Measurements from ENCODE around the gene MIEF2. TPM values are rescaled to one million over a fixed set of nuclear protein-coding genes. Genes with fewer than 3 reads are reported as not detected.

MIEF2 gene
- total and polyA plus RNA-seq, 7 donors = 8.1 to 28.4 (median 18.4) TPM

- no peaks in the 10 kb centered on the region for H3K9me3 ChIP-seq
- ATAC-seq (no peak), DNase-seq (no peak)
- peak overlapping the region; percentile 99 for H3K4me3 ChIP-seq
- no peaks in the 10 kb centered on the region for H3K27me3 ChIP-seq (ENCODE audit: insufficient read depth in 3 of 3, low read length in 2 of 3)
- TF ChIP-seq, protein P1, sequence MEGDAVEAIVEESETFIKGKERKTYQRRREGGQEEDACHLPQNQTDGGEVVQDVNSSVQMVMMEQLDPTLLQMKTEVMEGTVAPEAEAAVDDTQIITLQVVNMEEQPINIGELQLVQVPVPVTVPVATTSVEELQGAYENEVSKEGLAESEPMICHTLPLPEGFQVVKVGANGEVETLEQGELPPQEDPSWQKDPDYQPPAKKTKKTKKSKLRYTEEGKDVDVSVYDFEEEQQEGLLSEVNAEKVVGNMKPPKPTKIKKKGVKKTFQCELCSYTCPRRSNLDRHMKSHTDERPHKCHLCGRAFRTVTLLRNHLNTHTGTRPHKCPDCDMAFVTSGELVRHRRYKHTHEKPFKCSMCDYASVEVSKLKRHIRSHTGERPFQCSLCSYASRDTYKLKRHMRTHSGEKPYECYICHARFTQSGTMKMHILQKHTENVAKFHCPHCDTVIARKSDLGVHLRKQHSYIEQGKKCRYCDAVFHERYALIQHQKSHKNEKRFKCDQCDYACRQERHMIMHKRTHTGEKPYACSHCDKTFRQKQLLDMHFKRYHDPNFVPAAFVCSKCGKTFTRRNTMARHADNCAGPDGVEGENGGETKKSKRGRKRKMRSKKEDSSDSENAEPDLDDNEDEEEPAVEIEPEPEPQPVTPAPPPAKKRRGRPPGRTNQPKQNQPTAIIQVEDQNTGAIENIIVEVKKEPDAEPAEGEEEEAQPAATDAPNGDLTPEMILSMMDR (IDR thresholded peaks at IDR 0.05) = no peak
- H3K4me1 ChIP-seq = peaks cover 51% of the 10 kb centered on the region
- peaks cover 0 to 65% of the 10 kb centered on the region in 2 donors for H3K36me3 ChIP-seq (ENCODE audit: insufficient read depth in 1 of 2, low read depth in 1 of 2)
- H3K27ac ChIP-seq = peak overlapping the region; percentile 95
- intact Hi-C loops (cut with DNase I) = loop anchor here in 1 of 2 donors (5.0 kb wide), 1 partner anchor 87 kb away; the partner anchor contains the start of gene LLGL1
- 0 to 1% (median 0%) methylated on average over 39 of the region's 39 CpGs for WGBS, 3 donors
These were observed 53.7 kb downstream of the MIEF2 start for GRCh38 chr17:18314059-18314730.

DNA sequence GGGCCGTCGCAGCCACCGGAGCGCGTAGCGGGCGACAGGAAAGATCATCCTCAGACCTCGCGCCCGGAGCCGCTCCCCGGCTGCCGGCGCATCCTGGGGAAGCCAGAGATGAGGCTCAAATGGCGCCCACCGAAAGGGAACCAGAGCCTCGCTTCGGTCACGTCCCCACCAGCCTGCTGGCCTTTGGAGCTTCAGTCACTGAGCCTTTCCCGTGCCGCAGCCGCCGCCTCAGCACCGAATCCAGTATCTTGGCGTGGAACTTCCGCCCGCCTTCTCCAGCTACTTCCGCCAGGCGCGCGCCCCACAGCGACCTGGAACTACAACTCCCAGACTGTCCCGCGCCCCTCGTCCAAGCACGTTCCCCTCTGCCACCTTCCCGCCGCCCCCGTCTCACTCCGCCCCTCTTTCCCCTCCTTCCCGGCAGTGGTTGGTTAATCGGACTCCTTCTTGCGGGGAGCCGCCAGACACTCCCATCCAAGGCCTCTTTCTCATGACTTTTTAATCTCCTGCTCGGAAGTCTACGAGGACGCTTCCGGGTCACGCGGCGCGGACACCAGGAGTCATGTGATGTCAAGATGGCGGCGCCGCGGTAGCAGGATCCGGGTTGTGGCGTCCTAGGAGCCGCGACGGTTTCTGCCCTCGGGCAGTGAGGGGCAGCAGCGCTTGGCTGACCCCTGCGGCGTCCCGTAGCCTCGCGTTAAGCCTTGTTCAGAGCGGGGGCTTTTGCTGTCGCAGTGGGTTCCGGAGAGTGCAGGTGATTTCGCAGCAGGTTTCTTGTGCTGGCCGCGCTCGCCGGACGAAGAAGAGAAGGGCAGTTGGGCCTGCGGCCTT, 54.5 kb downstream of the MIEF2 start, which contains the start of the genes SMCR8 and TOP3A:
Gene SMCR8 (plus strand): TSS at position 563 of the 831 bp plus-strand sequence. CDS start 497 bp downstream, outside the sequence.
Gene TOP3A (minus strand): TSS at position 264 of the 831 bp plus-strand sequence. CDS start 216 bp downstream, at position 48.
- peaks cover 58% of the 10 kb centered on the region for H3K4me1 ChIP-seq
- DNase-seq = peak; percentile 99
- no peaks in the 10 kb centered on the region for H3K27me3 ChIP-seq (ENCODE audit: insufficient read depth in 3 of 3, low read length in 2 of 3)
- H3K4me3 ChIP-seq = peak within 1 kb of the TSS; percentile 99
- no peaks in the 10 kb centered on the region for H3K9me3 ChIP-seq
- TF ChIP-seq, protein P1 (IDR thresholded peaks at IDR 0.05) = no peak
- intact Hi-C loops (cut with DNase I) = loop anchor here in 1 of 2 donors (5.0 kb wide), 2 partner anchors 58 to 88 kb away; partner anchors contain the start of genes FLII and LLGL1
- peaks cover 0 to 67% of the 10 kb centered on the region in 2 donors for H3K36me3 ChIP-seq (ENCODE audit: insufficient read depth in 1 of 2, low read depth in 1 of 2)
- peak within 1 kb of the TSS; percentile 95 for H3K27ac ChIP-seq
- 0% methylated on average over 72 to 78 of the region's 78 CpGs for WGBS, 3 donors
- peak; percentile 96 to 97 (median 97) for ATAC-seq

- Histone ChIP-seq H3K36me3 (ENCODE audit: insufficient read depth in 1 of 2, low read depth in 1 of 2) (peaks cover 0 to 66% of the 10 kb centered on the region in 2 donors), H3K27me3 (ENCODE audit: insufficient read depth in 3 of 3, low read length in 2 of 3) (no peaks in the 10 kb centered on the region), H3K27ac (peak overlapping the region; percentile 95), H3K4me3 (peak overlapping the region; percentile 99), H3K9me3 (no peaks in the 10 kb centered on the region), H3K4me1 (peaks cover 63% of the 10 kb centered on the region)
- 5 to 6% (median 5%) methylated on average over 18 of the region's 18 CpGs for WGBS, 3 donors
- TF ChIP-seq, protein P1 (IDR thresholded peaks at IDR 0.05) = no peak
- intact Hi-C loops (cut with DNase I) = loop anchor here in 1 of 2 donors (5.0 kb wide), 1 partner anchor 58 kb away; the partner anchor contains the start of gene FLII
- peak in 1 of 4 donors; percentile 1 for ATAC-seq
- no peak for DNase-seq
These were observed 55.1 kb downstream of the MIEF2 start for GRCh38 chr17:18315562-18315922.

DNA sequence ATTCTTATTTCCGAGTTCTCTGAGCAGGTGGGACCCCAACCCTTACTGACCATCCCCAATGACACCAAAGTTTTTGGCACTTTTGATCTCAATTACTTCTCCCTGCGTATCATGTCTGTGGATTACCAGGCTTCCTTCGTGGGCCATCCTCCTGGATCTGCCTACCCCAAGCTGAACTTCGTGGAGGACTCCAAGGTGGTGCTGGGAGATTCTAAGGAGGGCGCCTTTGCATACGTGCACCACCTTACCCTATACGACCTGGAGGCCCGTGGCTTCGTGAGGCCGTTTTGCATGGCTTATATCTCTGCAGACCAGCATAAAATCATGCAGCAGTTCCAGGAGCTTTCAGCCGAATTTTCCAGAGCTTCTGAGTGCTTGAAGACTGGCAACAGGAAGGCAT, 55.5 kb downstream of the MIEF2 start:
- Histone ChIP-seq H3K4me3 (peak overlapping the region; percentile 99), H3K36me3 (ENCODE audit: insufficient read depth in 1 of 2, low read depth in 1 of 2) (peaks cover 0 to 65% of the 10 kb centered on the region in 2 donors), H3K4me1 (peaks cover 63% of the 10 kb centered on the region), H3K27ac (peak overlapping the region; percentile 95), H3K9me3 (no peaks in the 10 kb centered on the region), H3K27me3 (ENCODE audit: insufficient read depth in 3 of 3, low read length in 2 of 3) (no peaks in the 10 kb centered on the region)
- intact Hi-C loops (cut with DNase I) = loop anchor here in 1 of 2 donors (5.0 kb wide), 1 partner anchor 59 kb away; the partner anchor contains the start of gene FLII
- no peak for DNase-seq
- TF ChIP-seq, protein P1 (IDR thresholded peaks at IDR 0.05) = no peak
- 64 to 68% (median 66%) methylated on average over 11 of the region's 11 CpGs for WGBS, 3 donors
- ATAC-seq = no peak

Other genes with a start within 250 kb of the MIEF2 start
- gene ATPAF2, start 221.5 kb upstream of the MIEF2 start, total RNA-seq = 10 to 100 TPM; 23.9 to 39.7 (median 30.4) TPM
- 10 to 100 TPM; 16.5 to 34.9 (median 23.0) TPM for gene ATPAF2, start 221.5 kb upstream of the MIEF2 start, polyA plus RNA-seq
- 10 to 100 TPM; 22.4 to 39.6 (median 38.5) TPM for gene GID4, start 221.3 kb upstream of the MIEF2 start, total RNA-seq
- gene GID4, start 221.3 kb upstream of the MIEF2 start, polyA plus RNA-seq = 10 to 100 TPM; 10.8 to 55.2 (median 20.0) TPM
- gene DRG2, start 172.7 kb upstream of the MIEF2 start, total RNA-seq = 10 to 100 TPM; 23.7 to 33.5 (median 27.9) TPM
- gene DRG2, start 172.7 kb upstream of the MIEF2 start, polyA plus RNA-seq = 10 to 100 TPM; 23.9 to 33.2 (median 30.6) TPM
- under 1 TPM; 0.15 to 0.76 (median 0.44) TPM for gene MYO15A, start 151.9 kb upstream of the MIEF2 start, total RNA-seq
- under 1 TPM; 0.10 to 0.44 (median 0.17) TPM for gene MYO15A, start 151.9 kb upstream of the MIEF2 start, polyA plus RNA-seq
- 100 to 1,000 TPM; 202 to 219 (median 211) TPM for gene ALKBH5, start 76.8 kb upstream of the MIEF2 start, total RNA-seq
- gene ALKBH5, start 76.8 kb upstream of the MIEF2 start, polyA plus RNA-seq = 100 to 1,000 TPM in 2 of 3 donors, 10 to 100 TPM in 1; 91.7 to 235 (median 111) TPM
- gene LLGL1, start 35.0 kb upstream of the MIEF2 start, total RNA-seq = 1 to 10 TPM; 6.6 to 9.4 (median 8.5) TPM
- 1 to 10 TPM; 5.1 to 9.5 (median 6.2) TPM for gene LLGL1, start 35.0 kb upstream of the MIEF2 start, polyA plus RNA-seq
- 100 to 1,000 TPM; 517 to 816 (median 599) TPM for gene FLII, start 1.9 kb upstream of the MIEF2 start, total RNA-seq
- gene FLII, start 1.9 kb upstream of the MIEF2 start, polyA plus RNA-seq = 100 to 1,000 TPM; 379 to 491 (median 476) TPM
- gene TOP3A, start 54.3 kb downstream of the MIEF2 start, total RNA-seq = 10 to 100 TPM in 3 of 4 donors, 1 to 10 TPM in 1; 8.8 to 21.3 (median 14.1) TPM
- 10 to 100 TPM; 10.5 to 24.3 (median 13.6) TPM for gene TOP3A, start 54.3 kb downstream of the MIEF2 start, polyA plus RNA-seq
- 10 to 100 TPM in 3 of 4 donors, 1 to 10 TPM in 1; 8.0 to 14.4 (median 12.2) TPM for gene SMCR8, start 54.6 kb downstream of the MIEF2 start, total RNA-seq
- 10 to 100 TPM in 1 of 3 donors, 1 to 10 TPM in 2; 3.9 to 23.4 (median 6.8) TPM for gene SMCR8, start 54.6 kb downstream of the MIEF2 start, polyA plus RNA-seq
- 10 to 100 TPM; 11.9 to 15.1 (median 14.4) TPM for gene SHMT1, start 102.9 kb downstream of the MIEF2 start, total RNA-seq
- gene SHMT1, start 102.9 kb downstream of the MIEF2 start, polyA plus RNA-seq = 10 to 100 TPM in 2 of 3 donors, 1 to 10 TPM in 1; 8.3 to 20.8 (median 12.4) TPM
- gene EVPLL, start 117.1 kb downstream of the MIEF2 start, total RNA-seq = not detected
- under 1 TPM in 1 of 3 donors, not detected in 2; 0.03 TPM for gene EVPLL, start 117.1 kb downstream of the MIEF2 start, polyA plus RNA-seq
- gene LGALS9C, start 216.1 kb downstream of the MIEF2 start, total RNA-seq = 1 to 10 TPM in 1 of 4 donors, not detected in 3; 1.0 TPM
- gene LGALS9C, start 216.1 kb downstream of the MIEF2 start, polyA plus RNA-seq = under 1 TPM in 1 of 3 donors, not detected in 2; 0.04 TPM